ENCODE measurements around the gene C17orf113.

Gene C17orf113

DNA sequence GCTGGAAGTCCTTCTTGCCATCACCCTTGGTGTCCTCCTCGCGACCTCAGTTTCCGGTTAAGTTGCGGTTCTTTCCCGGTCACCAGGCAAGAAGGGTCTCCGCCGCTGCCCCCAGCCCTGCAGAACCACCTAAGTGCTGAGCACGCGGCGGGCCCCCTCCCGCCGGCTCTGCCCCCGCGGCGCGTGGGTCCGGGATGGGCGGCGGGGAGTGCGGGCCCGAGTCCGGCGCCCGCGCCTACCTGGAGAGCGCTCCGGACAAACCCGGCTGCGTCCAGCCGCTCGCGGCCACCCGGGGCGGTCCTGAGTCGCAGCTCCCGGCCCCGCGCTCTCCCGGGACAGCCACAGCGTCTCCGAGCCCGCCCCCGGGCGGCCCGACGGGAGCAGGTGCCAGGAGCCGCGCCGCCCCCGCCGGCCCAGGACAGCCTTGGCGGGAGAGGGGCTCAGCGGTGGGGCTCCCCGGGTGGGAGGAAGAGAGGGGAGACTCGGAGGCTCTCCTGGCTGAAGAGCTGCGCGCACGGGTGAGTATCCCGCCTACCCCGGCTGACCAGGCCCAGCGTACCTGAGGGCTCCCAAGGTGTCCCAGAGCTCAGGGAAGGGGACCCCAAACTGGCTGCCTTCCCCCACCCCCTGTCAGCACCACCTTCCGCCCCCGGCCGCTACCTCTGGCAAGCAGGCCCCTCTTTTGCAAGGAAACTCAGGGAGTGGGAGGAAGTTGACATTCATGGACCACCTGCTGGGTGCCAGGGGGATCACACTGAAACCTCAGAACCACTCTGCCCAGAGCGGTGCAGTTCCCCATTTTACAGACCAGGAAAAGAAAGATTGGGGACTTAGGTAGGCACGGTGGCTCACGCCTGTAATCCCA is 22.2 kb upstream of the C17orf113 start:
- DNase-seq (ENCODE audit: low spot score) = no peak

DNA sequence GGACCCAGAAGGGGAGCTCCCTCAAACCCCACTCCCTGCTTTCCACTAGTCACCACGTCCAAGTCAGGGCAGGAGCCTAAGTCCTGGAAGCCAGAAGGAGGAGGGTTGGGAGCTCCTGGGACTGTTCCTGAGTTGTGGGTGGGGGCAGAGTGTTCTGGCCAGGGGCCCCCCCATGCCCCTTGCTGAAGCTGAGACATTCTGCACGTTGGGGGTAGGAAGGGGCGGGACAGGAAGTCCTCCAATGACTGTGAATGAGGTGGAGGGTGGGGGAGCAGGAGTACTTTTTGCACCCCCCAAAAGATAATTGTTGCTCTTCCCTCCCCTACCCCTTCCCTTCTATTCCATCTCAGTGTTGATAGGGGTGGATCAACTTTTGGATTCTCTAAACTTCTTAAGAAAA is 21.4 kb upstream of the C17orf113 start:
- no peak for DNase-seq (ENCODE audit: low spot score)

DNA sequence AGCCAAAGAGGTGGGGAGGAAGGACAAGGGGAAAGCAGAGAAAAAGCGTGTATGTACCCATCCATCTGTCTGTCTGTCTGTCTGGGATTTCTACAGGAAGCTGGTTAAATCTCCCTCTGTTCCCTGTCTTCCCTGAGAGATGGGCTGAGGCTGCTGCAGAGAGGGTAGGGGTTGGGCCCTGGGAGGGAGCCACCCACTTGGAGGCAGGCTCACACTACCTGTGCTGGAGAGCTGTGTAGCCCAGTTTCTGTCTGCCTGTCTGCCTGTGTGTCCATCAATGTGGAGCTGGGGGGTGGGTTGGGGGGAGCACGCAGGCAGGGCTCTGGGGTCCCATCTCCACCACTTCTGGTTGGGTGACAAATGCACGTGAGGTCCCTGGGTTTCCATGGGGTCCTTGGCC is 18.6 kb upstream of the C17orf113 start:
- no peak for DNase-seq (ENCODE audit: low spot score)

DNA sequence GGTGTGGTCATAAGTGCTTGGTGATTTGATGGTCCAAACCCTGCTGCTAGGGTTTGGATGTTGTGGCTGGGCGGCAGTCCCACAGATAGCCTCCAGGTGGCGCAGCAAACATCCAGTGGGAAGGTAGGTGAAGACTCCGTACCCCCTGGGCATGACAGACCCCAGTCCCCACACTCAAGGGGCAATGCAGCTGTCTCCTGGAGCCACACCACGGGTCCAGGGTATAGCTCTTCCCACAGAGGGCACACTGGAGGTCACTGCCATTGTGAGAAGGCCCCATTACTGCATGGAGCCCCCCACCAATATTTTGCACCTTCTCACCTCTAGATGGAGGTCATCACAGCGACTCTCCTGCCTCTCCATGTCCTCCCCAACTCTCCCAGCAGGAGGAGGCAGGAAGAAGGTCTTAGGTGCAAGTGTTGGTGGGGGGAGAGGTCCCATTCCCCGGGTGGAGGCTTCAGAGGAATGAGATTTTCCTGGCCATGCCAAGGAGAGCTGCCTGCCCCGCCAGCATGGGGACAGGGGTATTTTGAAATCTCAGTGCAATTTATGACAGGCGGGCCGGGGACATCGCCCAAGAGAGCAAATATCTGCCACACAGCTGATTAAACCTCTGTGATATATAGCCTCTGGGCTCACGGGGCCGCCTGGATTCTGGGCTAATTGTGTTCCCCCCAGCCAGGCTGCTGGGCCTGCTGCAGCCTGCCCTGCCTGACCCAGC is 17.1 kb upstream of the C17orf113 start:
- peak; percentile 65 for DNase-seq (ENCODE audit: low spot score)

DNA sequence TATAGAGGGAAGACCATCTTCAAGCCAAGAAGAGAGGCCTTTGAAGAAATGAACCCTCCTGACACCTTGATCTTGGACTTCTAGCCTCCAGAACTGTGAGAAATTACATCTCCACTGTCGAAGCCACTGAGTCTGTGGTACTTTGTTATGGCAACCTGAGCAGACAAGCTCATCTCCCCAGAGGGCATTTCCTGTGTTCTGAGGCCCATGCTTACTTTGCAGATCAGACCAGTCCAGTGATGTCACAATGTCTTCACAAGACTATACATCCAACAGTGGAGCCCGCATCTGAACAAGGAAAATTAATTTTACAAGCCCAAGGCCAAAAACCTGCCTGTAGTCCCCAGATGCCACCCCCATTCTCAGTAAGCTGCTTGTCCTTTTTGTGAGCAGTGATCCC is 14.8 kb upstream of the C17orf113 start:
- DNase-seq (ENCODE audit: low spot score) = no peak

DNA sequence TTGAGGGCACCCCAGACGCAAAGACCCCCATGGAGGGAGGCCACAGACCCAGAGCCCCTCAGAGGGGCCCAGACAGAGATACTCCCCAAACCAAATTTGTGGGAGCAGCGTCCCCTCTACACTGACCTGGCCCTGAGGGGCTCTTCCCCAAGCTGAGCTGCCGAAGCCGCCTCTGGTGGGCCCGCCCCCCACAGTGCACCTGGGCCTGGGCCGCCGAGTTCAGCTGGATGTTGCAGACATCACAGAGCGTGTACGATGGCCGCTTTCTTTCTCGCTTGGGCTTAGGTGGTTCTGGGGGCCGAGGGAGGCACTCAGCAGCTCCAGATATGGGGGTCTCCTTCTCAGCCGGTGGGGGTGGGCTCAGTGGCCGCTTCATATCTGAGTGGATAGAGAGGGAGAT is 12.3 kb upstream of the C17orf113 start:
- DNase-seq (ENCODE audit: low spot score) = no peak

DNA sequence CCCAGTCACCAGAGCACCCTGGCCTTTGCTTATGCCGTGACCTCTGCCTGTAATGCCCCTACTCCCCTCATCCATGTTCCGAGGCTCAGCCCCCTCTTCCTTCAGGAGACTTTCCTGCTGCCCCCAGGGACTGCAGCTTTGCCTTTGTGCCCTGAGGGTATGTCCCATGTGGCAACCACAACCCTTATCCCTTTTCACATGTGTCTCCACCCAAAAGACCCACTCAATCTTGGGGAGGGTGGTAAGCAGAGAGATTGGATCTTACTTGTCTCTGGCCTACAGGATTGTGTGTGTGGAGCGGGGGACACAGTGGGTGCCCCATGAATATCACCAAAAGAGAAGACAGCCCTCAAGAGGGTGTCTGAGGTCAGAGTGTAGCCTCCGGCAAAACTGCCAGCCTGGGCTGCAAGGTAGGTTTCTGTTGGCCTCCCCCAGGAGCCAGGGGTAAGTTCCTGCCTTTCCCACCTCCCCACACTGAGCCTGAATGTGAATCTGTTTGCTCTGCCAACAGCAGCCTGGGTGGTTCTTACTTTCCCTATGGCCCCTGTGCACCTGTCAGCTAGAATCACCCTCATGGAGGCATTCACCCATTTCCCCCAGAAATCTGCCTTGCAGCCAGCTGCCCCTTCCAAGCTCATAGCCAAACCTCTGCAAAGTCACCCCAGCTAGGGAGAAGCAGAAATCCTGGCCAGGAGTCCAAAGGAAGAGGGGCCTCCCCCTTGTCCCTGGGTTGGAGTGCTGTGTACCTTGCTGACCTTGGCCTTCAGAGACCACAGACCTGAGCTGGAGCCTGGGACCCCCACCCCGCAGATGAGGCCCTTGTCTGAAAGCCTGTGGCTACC is 11.5 kb upstream of the C17orf113 start:
- no peak for DNase-seq (ENCODE audit: low spot score)

DNA sequence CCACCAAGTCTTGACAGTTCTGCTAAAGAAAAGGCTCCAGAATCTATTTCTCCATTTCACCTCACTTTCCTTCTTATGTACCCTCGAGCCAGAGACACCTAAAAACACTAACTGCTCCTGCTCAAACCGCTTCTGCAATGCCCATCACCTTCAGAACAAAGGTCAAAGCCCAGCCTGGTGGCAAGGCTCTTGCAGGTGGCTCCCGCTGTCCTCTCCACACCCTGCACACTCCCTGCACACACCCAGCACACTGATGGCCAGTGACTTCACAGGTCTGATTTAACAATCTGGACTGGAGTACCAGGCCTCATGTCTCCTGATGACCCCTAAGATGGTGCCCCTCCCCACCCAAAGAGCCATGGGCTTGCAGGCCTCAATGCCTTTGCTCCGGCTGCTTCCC is 9.8 kb upstream of the C17orf113 start:
- DNase-seq (ENCODE audit: low spot score) = no peak

DNA sequence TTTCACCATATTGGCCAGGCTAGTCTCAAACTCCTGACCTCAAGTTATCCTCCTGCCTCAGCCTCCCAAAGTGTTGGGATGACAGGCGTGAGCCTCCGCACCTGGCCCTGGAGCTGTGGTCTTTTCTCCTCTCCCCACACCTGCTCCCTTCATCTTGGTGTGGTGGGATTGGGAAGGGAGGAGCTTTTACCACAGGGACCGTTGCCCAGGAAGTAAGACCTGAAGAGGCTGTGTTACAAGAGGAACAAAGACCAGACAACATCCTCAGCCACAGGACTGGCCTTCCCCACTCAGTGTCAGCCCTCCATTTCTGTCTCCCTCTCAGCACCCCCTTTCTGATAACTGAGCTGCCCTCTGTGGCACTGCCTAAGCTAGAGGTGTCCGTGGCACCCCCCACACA is 9.4 kb upstream of the C17orf113 start:
- DNase-seq (ENCODE audit: low spot score) = no peak

DNA sequence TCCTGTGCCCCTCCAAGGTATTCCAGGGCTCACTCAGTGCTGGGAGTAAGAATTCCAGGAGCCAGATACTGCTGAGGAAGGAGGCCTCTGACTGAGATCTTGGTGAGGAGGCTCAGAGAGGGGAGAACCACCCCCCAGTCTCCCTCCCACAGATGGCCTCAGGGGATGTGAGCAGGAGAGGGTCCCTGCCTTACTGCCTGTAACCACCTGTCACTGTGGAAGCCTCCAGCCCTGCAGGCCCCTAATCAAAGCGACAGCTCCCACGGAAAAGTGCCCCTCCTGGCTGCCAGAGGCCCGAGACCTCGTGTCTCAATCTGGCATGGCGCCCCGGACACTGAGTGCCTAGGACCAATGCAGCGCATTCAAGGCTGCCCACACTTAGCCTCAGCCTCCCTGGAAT is 7.7 kb upstream of the C17orf113 start:
- DNase-seq (ENCODE audit: low spot score) = no peak

DNA sequence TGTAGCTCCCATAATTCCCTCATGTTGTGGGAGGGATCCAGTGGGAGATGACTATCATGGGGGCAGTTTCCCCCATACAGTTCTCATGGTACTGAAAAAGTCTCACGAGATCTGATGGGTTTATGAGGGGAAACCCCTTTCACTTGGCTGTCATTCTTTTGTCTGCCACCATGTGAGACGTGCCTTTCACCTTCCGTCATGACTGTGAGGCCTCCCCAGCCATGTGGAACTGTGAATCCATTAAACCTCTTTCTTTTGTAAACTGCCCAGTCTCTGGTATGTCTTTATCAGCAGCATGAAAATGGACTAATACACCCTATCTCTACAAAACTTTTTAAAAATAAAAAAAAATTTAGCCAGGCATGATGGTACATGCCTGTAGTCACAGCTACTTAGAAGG is 6.2 kb upstream of the C17orf113 start:
- DNase-seq (ENCODE audit: low spot score) = no peak

DNA sequence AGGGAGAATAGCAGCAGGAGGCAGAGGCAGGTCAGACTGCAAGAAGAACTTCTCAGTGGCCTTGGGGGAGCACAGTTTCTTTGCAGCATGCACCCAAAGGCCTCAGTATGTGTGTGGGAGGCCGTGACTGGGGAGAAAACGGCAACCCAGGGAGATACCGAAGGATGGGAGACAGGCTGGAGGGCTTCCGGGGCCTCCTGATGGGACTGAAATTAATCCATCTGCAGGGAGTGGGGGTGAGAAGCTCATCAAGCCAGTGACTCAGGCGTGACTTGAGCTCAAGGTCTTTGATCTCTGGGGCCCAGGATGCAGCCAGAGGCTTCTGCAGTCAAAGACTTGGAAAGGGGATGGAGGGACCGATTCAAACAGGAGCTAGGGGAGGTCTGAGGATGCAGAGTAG is 5.1 kb upstream of the C17orf113 start:
- no peak for DNase-seq (ENCODE audit: low spot score)

DNA sequence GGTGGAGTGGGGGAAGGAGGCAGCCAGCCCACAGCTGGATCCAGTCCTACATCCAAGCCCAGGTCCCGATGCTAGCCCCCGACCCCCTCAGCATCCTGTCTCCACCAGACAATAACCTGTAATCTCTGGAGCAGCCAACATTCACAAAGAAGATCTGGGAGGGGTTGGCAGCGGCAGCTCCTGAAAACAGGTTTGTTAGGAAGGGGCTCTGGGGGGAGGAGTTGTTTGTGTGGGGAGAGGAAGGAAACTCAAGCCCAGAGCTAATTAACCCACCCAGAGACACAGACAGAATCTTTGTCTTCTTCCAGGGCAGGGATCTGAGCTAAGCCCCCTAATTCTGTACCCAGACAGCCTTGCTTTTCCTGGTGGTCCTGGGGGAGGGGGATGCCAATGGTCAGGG is 4.6 kb upstream of the C17orf113 start:
- DNase-seq (ENCODE audit: low spot score) = no peak

DNA sequence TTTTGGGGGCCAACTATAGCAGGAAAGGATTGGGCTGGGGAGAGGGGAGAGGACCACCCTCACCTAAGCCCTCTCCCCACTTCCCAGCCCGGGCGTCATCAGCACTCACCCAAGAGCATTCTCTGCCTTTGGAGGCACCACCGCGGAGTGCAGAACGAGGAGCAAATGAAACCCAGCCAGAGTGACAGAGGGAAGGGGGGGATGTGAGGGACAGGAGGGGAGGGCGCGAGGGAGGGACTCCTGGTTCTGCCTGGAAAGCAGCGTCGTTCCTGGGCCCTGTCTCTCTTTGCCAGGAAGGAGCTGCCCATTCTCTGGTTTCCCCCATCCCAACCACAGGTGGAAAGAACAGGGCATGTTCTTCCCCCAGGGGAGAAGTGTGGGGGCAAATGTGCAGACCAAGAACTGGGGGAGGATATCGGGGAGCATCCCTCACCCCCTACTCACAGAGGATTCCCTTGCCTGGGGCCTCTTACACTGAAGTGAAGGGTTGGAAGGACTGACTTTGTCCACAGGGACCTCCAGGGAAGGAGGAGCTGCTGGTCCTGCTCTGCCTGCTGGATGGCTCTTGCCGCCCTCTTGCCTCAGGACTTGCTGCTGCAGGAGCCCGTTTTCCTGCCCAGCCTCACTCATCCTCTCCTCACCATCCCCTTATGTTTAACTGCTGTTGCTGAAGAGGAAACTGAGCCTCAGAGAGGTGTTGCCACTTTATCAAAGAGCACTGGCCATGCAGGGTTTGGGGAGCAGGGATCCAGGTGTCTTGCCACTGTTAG is 3.5 kb upstream of the C17orf113 start:
- no peak for DNase-seq (ENCODE audit: low spot score)

DNA sequence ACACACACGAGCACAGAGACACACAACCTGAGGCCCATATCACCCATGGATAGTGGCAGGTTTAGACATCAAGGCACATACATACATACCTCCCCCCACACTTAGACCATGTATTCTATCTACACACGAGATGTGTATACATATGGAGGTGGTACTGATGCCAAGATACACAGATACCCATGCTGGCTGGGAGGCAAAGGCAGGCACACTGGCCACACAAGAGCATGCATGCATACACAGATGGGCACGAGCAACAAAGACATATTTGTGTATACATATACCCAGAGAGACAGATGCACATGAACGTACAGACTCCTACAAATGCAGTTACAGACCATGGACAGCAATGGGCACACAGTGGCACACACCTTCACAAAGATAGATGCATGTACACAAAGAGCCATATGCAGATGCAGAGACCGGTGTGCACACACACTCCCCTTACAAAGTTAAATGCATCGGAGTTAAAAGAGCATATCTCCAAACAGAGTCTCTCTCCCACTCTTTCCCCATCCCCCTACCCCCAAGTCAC is 2.0 kb upstream of the C17orf113 start:
- DNase-seq (ENCODE audit: low spot score) = no peak

DNA sequence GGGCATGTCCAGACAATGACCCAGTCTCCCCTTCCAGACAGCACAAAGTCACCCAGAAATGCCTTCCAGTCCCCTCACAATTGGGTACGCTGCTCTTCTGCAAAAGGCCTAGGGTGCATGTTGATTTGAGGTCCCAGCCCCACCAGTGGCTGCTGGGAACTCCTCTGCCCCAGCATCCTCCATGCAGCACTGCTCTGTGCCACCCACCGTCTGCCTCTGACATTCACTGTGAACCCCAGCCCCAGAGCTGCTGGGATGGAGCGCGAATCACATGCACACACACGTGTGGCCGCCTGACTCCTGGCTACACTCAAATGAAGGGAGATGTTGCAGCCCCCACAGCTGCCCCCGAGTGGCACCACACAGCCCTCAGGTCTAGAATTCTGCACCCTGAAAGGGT is 1.2 kb upstream of the C17orf113 start:
- DNase-seq (ENCODE audit: low spot score) = no peak

DNA sequence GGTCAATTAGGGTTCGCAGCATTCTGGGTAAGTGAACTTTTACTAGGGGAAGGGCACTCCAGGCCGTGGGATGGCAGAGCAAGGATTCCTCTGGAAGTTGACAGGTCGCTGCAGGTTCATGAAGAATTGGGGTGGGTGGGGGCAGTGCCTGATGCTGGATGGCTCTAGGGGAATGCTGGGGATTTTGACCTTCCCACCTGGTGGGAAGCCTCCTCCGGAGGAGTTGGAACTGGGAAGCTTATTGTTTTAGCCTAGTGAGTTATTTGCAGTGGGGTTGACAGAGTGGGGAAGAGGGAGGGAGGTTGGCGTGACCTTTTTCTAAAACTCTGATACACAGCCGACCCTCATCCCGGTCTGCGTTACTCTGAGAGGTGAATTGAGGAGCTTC is 606 bp upstream of the C17orf113 start:
- no peak for DNase-seq (ENCODE audit: low spot score)

DNA sequence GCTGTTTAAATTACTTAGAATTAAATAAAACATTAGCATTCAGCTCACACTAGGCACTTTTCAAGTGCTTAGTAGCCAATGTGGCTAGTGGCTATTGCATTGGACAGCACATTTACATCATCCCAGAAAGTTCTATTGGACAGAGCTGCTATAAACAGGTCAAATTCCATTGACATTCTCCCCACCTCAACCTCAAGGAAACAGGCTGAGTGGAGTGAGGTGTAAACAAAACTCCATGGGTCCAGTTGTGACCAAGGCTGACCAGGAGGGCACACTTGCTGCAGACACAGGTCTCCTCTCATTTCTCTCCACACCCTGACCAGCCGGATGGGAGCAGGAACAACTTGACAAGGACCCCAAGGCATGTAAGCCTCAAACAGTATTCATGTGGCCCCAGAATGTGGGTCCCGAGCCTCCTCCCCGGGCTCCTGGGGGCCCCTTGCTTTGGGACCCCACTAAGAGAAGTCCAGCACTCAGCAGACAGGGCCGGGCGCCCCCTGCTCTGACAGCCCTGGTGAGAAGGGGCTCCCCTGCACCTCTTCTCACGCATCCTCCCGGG is 488 bp downstream of the C17orf113 start:
- DNase-seq (ENCODE audit: low spot score) = no peak

DNA sequence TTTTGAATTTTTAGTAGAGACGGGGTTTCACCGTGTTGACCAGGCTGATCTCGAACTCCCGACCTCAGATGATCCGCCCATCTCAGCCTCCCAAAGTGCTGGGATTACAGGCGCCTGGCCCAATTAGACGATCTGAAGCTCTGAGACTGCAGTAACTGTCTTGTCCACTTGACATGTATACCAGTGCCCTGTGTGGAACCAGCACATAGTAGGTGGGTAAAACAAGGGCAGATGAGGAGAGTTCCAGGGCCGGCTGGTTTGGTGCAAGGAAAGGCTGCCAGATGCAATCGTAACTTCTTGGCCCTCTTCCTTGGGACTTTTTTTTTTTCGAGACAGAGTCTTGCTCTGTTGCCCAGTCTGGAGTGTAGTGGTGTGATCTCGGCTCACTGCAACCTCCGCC is 3.1 kb downstream of the C17orf113 start:
- DNase-seq (ENCODE audit: low spot score) = no peak

DNA sequence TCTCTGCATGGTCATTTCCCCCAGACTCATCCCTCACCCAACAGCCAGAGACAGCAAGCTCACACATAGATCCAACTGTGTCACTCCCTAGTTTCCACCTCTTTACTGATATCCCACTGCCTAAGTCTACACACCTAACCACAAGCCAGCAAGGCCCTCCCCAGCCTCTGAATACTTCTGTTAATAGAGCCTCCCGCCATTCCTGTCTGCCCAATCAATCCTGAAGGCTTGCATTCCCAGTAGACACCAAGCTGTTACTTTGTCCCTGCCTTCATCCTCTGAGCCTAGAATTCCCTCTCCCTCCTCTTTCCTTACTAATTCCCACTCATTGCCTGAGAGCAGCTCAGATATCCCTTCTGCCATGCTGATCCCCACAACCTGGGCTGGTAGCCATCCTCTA is 4.7 kb downstream of the C17orf113 start:
- DNase-seq (ENCODE audit: low spot score) = no peak

DNA sequence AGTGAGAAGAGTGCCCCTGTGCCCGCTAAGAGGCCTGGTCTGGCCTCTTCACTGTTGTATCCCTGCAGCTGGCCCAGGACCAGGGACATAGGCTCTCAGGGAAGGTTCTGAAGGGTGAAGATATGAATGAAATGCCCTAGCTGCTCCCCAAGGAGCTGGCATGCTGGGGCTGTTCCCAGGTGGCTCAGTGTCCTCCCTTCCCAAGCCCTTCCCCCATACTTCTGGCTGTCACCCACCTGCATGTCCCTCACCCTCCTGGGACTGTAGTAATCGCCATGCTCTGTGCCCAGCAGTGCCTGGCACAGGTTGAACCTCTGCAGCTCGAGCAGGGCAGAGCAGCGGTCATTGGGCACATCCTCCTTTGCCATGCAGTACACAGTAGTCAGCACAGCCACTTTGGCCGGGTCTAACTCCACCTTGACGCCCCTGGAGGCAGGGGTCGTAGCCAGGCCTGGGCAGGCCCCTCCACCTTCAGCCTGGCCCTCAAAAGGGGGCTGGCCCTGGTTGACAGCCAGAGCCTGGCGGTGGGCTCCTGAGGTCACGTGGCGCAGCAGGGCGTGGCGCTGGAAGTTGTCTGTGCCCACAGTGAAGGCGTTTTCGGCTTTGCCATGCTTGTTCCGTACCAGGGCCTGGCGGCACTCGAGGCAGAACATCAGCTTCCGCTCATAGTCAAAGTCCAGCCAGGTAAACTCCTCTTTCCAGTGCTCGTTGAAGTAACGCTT is 7.6 kb downstream of the C17orf113 start:
- no peak for DNase-seq (ENCODE audit: low spot score)
